HEK293 (cell line): ENCODE data around the gene C11orf98.
A peak's percentile ranks its signal among the peaks of the same experiment; 100 is the strongest.

Experiments
- CTCF ChIA-PET: fragments of 350-600 bp; formaldehyde crosslinking; extraction: SDS; loops from one replicate; lab custom pipeline; 2021; ENCODE audit warnings: antibody characterized with exemption; lab: Yijun Ruan, JAX
- POLR2A ChIA-PET: fragments of 300-600 bp; formaldehyde crosslinking; extraction: SDS; loops from one replicate; lab custom pipeline; 2020; ENCODE audit warnings: antibody characterized with exemption, inconsistent platforms; lab: Yijun Ruan, JAX
- H3K27ac ChIP-seq: fragments of 200-500 bp; sonication (Bioruptor generic); 2 replicates; pipeline ENCODE4 v1.5.1; 2014; ENCODE audit warnings: low read depth, low read length, control low read depth, inconsistent platforms; ENCODE audit errors: extremely low read depth
- H3K36me3 ChIP-seq, 2 experiments: fragments of 200-500 bp in 1 of 2; sonication (Bioruptor generic) in 1 of 2; 1 replicate in 1 of 2; 2 replicates in 1 of 2; pipeline ENCODE4 v1.5.1; 2014 to 2017; ENCODE audit warnings: inconsistent platforms in 2 of 2, low read length in 2 of 2; ENCODE audit not compliant: control insufficient read depth in 2 of 2, insufficient read depth in 1 of 2
- H3K4me1 ChIP-seq: fragments of 200-500 bp; sonication (Bioruptor generic); 2 replicates; pipeline ENCODE4 v1.5.1; 2014; ENCODE audit warnings: mild to moderate bottlenecking, low read length, inconsistent platforms; ENCODE audit not compliant: control insufficient read depth, insufficient read depth
- H3K4me3 ChIP-seq: 2 replicates; pipeline ENCODE4 v1.5.1; 2011; ENCODE audit warnings: low read depth, mild to moderate bottlenecking, control low read depth, low read length, moderate library complexity
- H3K9me3 ChIP-seq: fragments of 200-500 bp; sonication (Bioruptor generic); 2 replicates; pipeline ENCODE4 v1.5.1; 2014; ENCODE audit warnings: low read depth, low read length, inconsistent platforms; ENCODE audit not compliant: control insufficient read depth, insufficient read depth
- EGR2 ChIP-seq: fragments of 450-650 bp; formaldehyde crosslinking; IDR thresholded peaks from 2 replicates; pipeline ENCODE4 v1.5.1; 2016; ENCODE audit warnings: low read depth, missing biosample characterization, missing genetic modification characterization
- GLI4 ChIP-seq: fragments of 450-650 bp; formaldehyde crosslinking; IDR thresholded peaks from 2 replicates; pipeline ENCODE4 v1.5.1; 2016; ENCODE audit warnings: missing biosample characterization, missing genetic modification characterization
- HOXC10 ChIP-seq: sonication (generic); formaldehyde crosslinking; IDR thresholded peaks from 2 replicates; pipeline ENCODE4 v1.8.1; 2023; ENCODE audit warnings: mild to moderate bottlenecking, missing genetic modification reagents
- HOXD13 ChIP-seq: sonication (generic); formaldehyde crosslinking; IDR thresholded peaks from 2 replicates; pipeline ENCODE4 v1.8.0; 2022; ENCODE audit warnings: missing genetic modification reagents, borderline replicate concordance
- KLF16 ChIP-seq: fragments of 450-650 bp; formaldehyde crosslinking; IDR thresholded peaks from 2 replicates; pipeline ENCODE4 v1.5.1; 2017; ENCODE audit warnings: missing biosample characterization, missing genetic modification characterization
- KLF8 ChIP-seq: fragments of 450-650 bp; formaldehyde crosslinking; IDR thresholded peaks from 2 replicates; pipeline ENCODE4 v1.5.1; 2016; ENCODE audit warnings: missing biosample characterization, missing genetic modification characterization
- KLF9 ChIP-seq: fragments of 450-650 bp; formaldehyde crosslinking; IDR thresholded peaks from 2 replicates; pipeline ENCODE4 v1.5.1; 2016; ENCODE audit warnings: missing biosample characterization, missing genetic modification characterization, low read depth
- OVOL3 ChIP-seq: fragments of 450-650 bp; formaldehyde crosslinking; IDR thresholded peaks from 2 replicates; pipeline ENCODE4 v1.5.1; 2016; ENCODE audit warnings: missing biosample characterization, missing genetic modification characterization
- RBAK ChIP-seq: fragments of 450-650 bp; formaldehyde crosslinking; IDR thresholded peaks from 2 replicates; pipeline ENCODE4 v1.5.1; 2016; ENCODE audit warnings: missing biosample characterization, missing genetic modification characterization
- ZFP41 ChIP-seq: fragments of 450-650 bp; formaldehyde crosslinking; IDR thresholded peaks from 2 replicates; pipeline ENCODE4 v1.5.1; 2016; ENCODE audit warnings: missing biosample characterization, missing genetic modification characterization, borderline replicate concordance
- ZIC2 ChIP-seq: fragments of 450-650 bp; formaldehyde crosslinking; IDR thresholded peaks from 2 replicates; pipeline ENCODE4 v1.5.1; 2016; ENCODE audit warnings: missing biosample characterization, missing genetic modification characterization
- ZNF114 ChIP-seq: fragments of 450-650 bp; formaldehyde crosslinking; IDR thresholded peaks from 2 replicates; pipeline ENCODE4 v1.5.0; 2017; ENCODE audit warnings: missing biosample characterization, missing genetic modification characterization
- ZNF133 ChIP-seq: fragments of 450-650 bp; formaldehyde crosslinking; IDR thresholded peaks from 2 replicates; pipeline ENCODE4 v1.5.1; 2016; ENCODE audit warnings: missing biosample characterization, missing genetic modification characterization
- ZNF174 ChIP-seq: fragments of 450-650 bp; formaldehyde crosslinking; IDR thresholded peaks from 2 replicates; pipeline ENCODE4 v1.5.0; 2017; ENCODE audit warnings: missing biosample characterization, mild to moderate bottlenecking, missing genetic modification characterization
- ZNF24 ChIP-seq: fragments of 450-650 bp; formaldehyde crosslinking; IDR thresholded peaks from 2 replicates; pipeline ENCODE4 v1.5.1; 2016; ENCODE audit warnings: missing biosample characterization, missing genetic modification characterization
- ZNF324 ChIP-seq: fragments of 450-650 bp; formaldehyde crosslinking; IDR thresholded peaks from 2 replicates; pipeline ENCODE4 v1.5.1; 2016; ENCODE audit warnings: missing biosample characterization, missing genetic modification characterization
- ZNF335 ChIP-seq: fragments of 450-650 bp; formaldehyde crosslinking; conservative IDR thresholded peaks from 2 replicates; pipeline ENCODE4 v1.5.1; 2016; ENCODE audit warnings: missing biosample characterization, missing genetic modification characterization
- ZNF341 ChIP-seq: fragments of 450-650 bp; formaldehyde crosslinking; IDR thresholded peaks from 2 replicates; pipeline ENCODE4; 2016; ENCODE audit warnings: low read depth, missing biosample characterization, missing genetic modification characterization
- ZNF449 ChIP-seq: fragments of 450-650 bp; formaldehyde crosslinking; IDR thresholded peaks from 2 replicates; pipeline ENCODE4 v1.5.1; 2017; ENCODE audit warnings: missing biosample characterization, mild to moderate bottlenecking, missing genetic modification characterization, moderate library complexity
- ZNF48 ChIP-seq: fragments of 450-650 bp; formaldehyde crosslinking; IDR thresholded peaks from 2 replicates; pipeline ENCODE4 v1.5.1; 2016; ENCODE audit warnings: missing biosample characterization, missing genetic modification characterization
- ZNF530 ChIP-seq: fragments of 450-650 bp; formaldehyde crosslinking; IDR thresholded peaks from 2 replicates; pipeline ENCODE4 v1.5.1; 2016; ENCODE audit warnings: low read depth, missing biosample characterization, missing genetic modification characterization
- ZNF558 ChIP-seq: fragments of 450-650 bp; formaldehyde crosslinking; IDR thresholded peaks from 2 replicates; pipeline ENCODE4 v1.5.1; 2016; ENCODE audit warnings: missing biosample characterization, missing genetic modification characterization
- ZNF571 ChIP-seq: fragments of 450-650 bp; formaldehyde crosslinking; IDR thresholded peaks from 2 replicates; pipeline ENCODE4 v1.5.0; 2017; ENCODE audit warnings: missing biosample characterization, missing genetic modification characterization
- ZNF623 ChIP-seq: fragments of 450-650 bp; formaldehyde crosslinking; IDR thresholded peaks from 2 replicates; pipeline ENCODE4 v1.5.1; 2016; ENCODE audit warnings: missing biosample characterization, missing genetic modification characterization
- ZNF629 ChIP-seq: fragments of 450-650 bp; formaldehyde crosslinking; IDR thresholded peaks from 2 replicates; pipeline ENCODE4 v1.5.1; 2017; ENCODE audit warnings: missing biosample characterization, missing genetic modification characterization
- ZNF670 ChIP-seq: fragments of 450-650 bp; formaldehyde crosslinking; IDR thresholded peaks from 2 replicates; pipeline ENCODE4 v1.5.1; 2016; ENCODE audit warnings: missing biosample characterization, missing genetic modification characterization, low read depth
- ZNF701 ChIP-seq: fragments of 450-650 bp; formaldehyde crosslinking; IDR thresholded peaks from 2 replicates; pipeline ENCODE4 v1.5.1; 2016; ENCODE audit warnings: missing biosample characterization, missing genetic modification characterization
- ZNF704 ChIP-seq: fragments of 450-650 bp; formaldehyde crosslinking; IDR thresholded peaks from 2 replicates; pipeline ENCODE4 v1.5.1; 2016; ENCODE audit warnings: missing biosample characterization, missing genetic modification characterization
- ZNF792 ChIP-seq: fragments of 450-650 bp; formaldehyde crosslinking; IDR thresholded peaks from 2 replicates; pipeline ENCODE4 v1.5.1; 2016; ENCODE audit warnings: missing biosample characterization, missing genetic modification characterization
- ZSCAN23 ChIP-seq: fragments of 450-650 bp; formaldehyde crosslinking; IDR thresholded peaks from 2 replicates; pipeline ENCODE4 v1.5.1; 2016; ENCODE audit warnings: missing biosample characterization, missing genetic modification characterization
- ZSCAN30 ChIP-seq: fragments of 450-650 bp; IDR thresholded peaks from 2 replicates; pipeline ENCODE4 v1.5.1; 2018; ENCODE audit warnings: missing biosample characterization, mild to moderate bottlenecking, missing genetic modification characterization, moderate library complexity
- TF ChIP-seq, protein P1 (sequence below): fragments of 450-650 bp; formaldehyde crosslinking; IDR thresholded peaks from 2 replicates; pipeline ENCODE4 v1.5.1; 2017; ENCODE audit warnings: missing biosample characterization, missing genetic modification characterization
- TF ChIP-seq, protein P2 (sequence below): fragments of 450-650 bp; formaldehyde crosslinking; IDR thresholded peaks from 2 replicates; pipeline ENCODE4 v1.5.1; 2016; ENCODE audit warnings: missing biosample characterization, missing genetic modification characterization

The C11orf98 gene

DNA sequence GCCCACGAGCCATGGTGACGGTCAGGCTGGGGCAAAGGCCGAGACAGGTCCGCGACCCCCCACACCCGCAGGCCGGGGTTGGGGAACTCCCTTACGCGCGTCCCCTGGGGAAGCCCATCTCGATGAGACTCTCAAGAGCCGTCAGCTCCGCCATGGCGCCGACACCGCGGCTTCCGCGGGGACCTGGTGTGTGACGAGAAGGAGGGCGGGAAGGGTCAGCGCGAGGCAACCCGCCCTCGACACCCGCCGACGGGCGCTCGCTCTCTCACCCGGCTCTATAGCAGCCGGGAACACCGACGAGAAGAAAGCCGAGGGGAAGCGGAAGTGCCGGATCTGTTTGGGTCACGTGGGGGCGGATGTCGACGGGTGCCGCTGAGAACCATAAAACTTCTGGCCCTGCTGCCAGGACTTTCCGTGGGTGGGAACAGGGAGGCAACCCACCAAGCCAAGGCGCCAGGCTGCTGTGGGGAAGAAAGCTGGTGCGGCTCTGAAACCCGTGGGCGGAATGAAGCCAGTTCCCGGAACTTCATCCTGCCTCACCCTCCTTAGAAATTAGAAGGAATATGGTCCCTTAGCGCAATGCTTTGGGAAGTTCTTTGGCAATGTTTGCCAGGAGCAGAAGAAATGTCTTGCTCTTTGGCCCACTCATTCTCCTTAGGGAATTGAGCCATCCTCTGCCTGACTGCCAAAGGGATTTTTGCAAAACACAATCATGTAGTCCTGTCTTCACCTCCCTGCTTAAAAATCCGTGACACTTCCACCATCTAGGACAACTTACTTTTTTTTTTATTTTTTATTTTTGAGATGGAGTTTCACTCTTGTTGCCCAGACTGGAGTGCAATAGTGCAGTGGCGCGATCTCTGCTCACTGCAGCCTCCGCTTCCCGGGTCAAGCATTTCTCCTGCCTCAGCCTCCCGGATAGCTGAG lies 14.0 kb upstream of the C11orf98 start, which contains the start of gene UBXN1:
TSS of gene UBXN1 (minus strand) at position 304 of the 927 bp plus-strand sequence. CDS start at position 154, 150 bp downstream.
- ChIA-PET CTCF (interaction anchor here (0.6 to 4.5 kb wide), 7 partner anchors 14 to 364 kb away, joined by 3 to 46 read pairs (median 3); partner anchors contain the start of genes C11orf98 and CSKMT), POLR2A (interaction anchor here (0.5 to 3.5 kb wide), 11 partner anchors 8 to 1663 kb away, joined by 3 to 24 read pairs (median 4); partner anchors contain the start of genes BSCL2, C11orf98, CSKMT and INTS5)
- Histone ChIP-seq H3K27ac (peak within 1 kb of the TSS; percentile 62), H3K9me3 (no peaks in the 10 kb centered on the region), H3K4me1 (peaks cover 8% of the 10 kb centered on the region), H3K4me3 (peak within 1 kb of the TSS; percentile 90), H3K36me3 (peaks cover 0 to 33% of the 10 kb centered on the region in 2 experiments; a peak in 2 of 3 replicates)
- TF ChIP-seq, protein P1, sequence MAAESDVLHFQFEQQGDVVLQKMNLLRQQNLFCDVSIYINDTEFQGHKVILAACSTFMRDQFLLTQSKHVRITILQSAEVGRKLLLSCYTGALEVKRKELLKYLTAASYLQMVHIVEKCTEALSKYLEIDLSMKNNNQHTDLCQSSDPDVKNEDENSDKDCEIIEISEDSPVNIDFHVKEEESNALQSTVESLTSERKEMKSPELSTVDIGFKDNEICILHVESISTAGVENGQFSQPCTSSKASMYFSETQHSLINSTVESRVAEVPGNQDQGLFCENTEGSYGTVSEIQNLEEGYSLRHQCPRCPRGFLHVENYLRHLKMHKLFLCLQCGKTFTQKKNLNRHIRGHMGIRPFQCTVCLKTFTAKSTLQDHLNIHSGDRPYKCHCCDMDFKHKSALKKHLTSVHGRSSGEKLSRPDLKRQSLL (tag by site-specific recombination) = peak; percentile 87
- no peak for TF ChIP-seq RBAK (tag by site-specific recombination)
- no peak for TF ChIP-seq ZNF623
- TF ChIP-seq ZNF24 (tag by site-specific recombination) = peak; percentile 58; the same call in 1 of the 2 replicates
- no peak for TF ChIP-seq ZFP41 (tag by site-specific recombination)
- peak; percentile 66 for TF ChIP-seq ZNF335 (tag by site-specific recombination)
- TF ChIP-seq KLF8 = peak; percentile 82
- TF ChIP-seq ZNF133 (tag by site-specific recombination) = no peak
- no peak for TF ChIP-seq ZNF701 (tag by site-specific recombination)
- TF ChIP-seq ZNF174 (tag by site-specific recombination) = no peak
- TF ChIP-seq ZNF530 = no peak
- TF ChIP-seq ZNF449 (tag by site-specific recombination) = no peak
- no peak for TF ChIP-seq ZIC2 (tag by site-specific recombination)
- TF ChIP-seq KLF9 (tag by site-specific recombination) = peak; percentile 24; the same call in 1 of the 2 replicates
- no peak for TF ChIP-seq ZNF558 (tag by site-specific recombination)
- TF ChIP-seq GLI4 (tag by site-specific recombination) = no peak
- TF ChIP-seq HOXC10 (CRISPR knock-in tag) = no peak
- TF ChIP-seq ZNF341 (tag by site-specific recombination) = peak; percentile 42; the same call in 1 of the 2 replicates
- no peak for TF ChIP-seq ZNF792 (tag by site-specific recombination)
- TF ChIP-seq ZNF629 = peak; percentile 58; the same call in 1 of the 2 replicates
- TF ChIP-seq ZNF670 (tag by site-specific recombination) = no peak
- no peak for TF ChIP-seq ZSCAN30 (tag by site-specific recombination)
- TF ChIP-seq KLF16 = peak; percentile 55; the same call in 1 of the 2 replicates
- no peak for TF ChIP-seq ZSCAN23 (tag by site-specific recombination)
- no peak for TF ChIP-seq ZNF571
- TF ChIP-seq EGR2 (tag by site-specific recombination) = peak; percentile 91
- TF ChIP-seq ZNF114 (tag by site-specific recombination) = no peak
- no peak for TF ChIP-seq OVOL3 (tag by site-specific recombination)
- no peak for TF ChIP-seq HOXD13 (CRISPR knock-in tag)
- TF ChIP-seq, protein P2, sequence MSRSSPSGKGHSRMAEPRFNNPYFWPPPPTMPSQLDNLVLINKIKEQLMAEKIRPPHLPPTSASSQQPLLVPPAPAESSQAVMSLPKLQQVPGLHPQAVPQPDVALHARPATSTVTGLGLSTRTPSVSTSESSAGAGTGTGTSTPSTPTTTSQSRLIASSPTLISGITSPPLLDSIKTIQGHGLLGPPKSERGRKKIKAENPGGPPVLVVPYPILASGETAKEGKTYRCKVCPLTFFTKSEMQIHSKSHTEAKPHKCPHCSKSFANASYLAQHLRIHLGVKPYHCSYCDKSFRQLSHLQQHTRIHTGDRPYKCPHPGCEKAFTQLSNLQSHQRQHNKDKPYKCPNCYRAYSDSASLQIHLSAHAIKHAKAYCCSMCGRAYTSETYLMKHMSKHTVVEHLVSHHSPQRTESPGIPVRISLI (tag by site-specific recombination) = no peak
- TF ChIP-seq ZNF324 = no peak
- no peak for TF ChIP-seq ZNF48 (tag by site-specific recombination)
- no peak for TF ChIP-seq ZNF704 (tag by site-specific recombination)
